ENCODE measurements around the gene ADGRL3.
"Not testable (repeated sequence)": the region's sequence is repeated elsewhere in the genome, so short reads cannot be mapped to it uniquely, and the experiment has no call there.

The ADGRL3 gene

GRCh38 chr4:61723492-61723891 lies 523.4 kb downstream of the ADGRL3 start:
- H3K27me3 ChIP-seq (ENCODE audit: control insufficient read depth, insufficient read depth, low read length) = no peaks in the 10 kb centered on the region
- no peaks in the 10 kb centered on the region for H3K9me3 ChIP-seq (ENCODE audit: control insufficient read depth, low read length)
- no peaks in the 10 kb centered on the region for H3K36me3 ChIP-seq (ENCODE audit: control insufficient read depth, insufficient read depth, low read length)
- no peak overlapping the region for H3K4me3 ChIP-seq (ENCODE audit: low read length)
- H3K9ac ChIP-seq (ENCODE audit: low read length) = no peak overlapping the region
- H3K4me1 ChIP-seq (ENCODE audit: control insufficient read depth, insufficient read depth, low read length) = no peaks in the 10 kb centered on the region

- Histone ChIP-seq H3K36me3 (ENCODE audit: control insufficient read depth, insufficient read depth, low read length) (no peaks in the 10 kb centered on the region), H3K9me3 (ENCODE audit: control insufficient read depth, low read length) (no peaks in the 10 kb centered on the region)
Measured at GRCh38 chr4:61727286-61727685, 527.2 kb downstream of the ADGRL3 start.

GRCh38 chr4:61734409-61734808 lies 534.3 kb downstream of the ADGRL3 start:
- no peaks in the 10 kb centered on the region for H3K27me3 ChIP-seq (ENCODE audit: control insufficient read depth, insufficient read depth, low read length)
- H3K36me3 ChIP-seq (ENCODE audit: control insufficient read depth, insufficient read depth, low read length) = no peaks in the 10 kb centered on the region
- H3K4me1 ChIP-seq (ENCODE audit: control insufficient read depth, insufficient read depth, low read length) = no peaks in the 10 kb centered on the region
- no peaks in the 10 kb centered on the region for H3K9me3 ChIP-seq (ENCODE audit: control insufficient read depth, low read length)
- H3K9ac ChIP-seq (ENCODE audit: low read length) = no peak overlapping the region
- H3K4me3 ChIP-seq (ENCODE audit: low read length) = no peak overlapping the region

More at GRCh38 chr4:61727286-61727685, 527.2 kb downstream of the ADGRL3 start:
- Histone ChIP-seq H3K4me1 (ENCODE audit: control insufficient read depth, insufficient read depth, low read length) (no peaks in the 10 kb centered on the region), H3K9ac (ENCODE audit: low read length) (no peak overlapping the region), H3K27me3 (ENCODE audit: control insufficient read depth, insufficient read depth, low read length) (no peaks in the 10 kb centered on the region), H3K4me3 (ENCODE audit: low read length) (no peak overlapping the region)

- Histone ChIP-seq H3K4me3 (ENCODE audit: low read length) (no peak overlapping the region), H3K27me3 (ENCODE audit: control insufficient read depth, insufficient read depth, low read length) (no peaks in the 10 kb centered on the region), H3K36me3 (ENCODE audit: control insufficient read depth, insufficient read depth, low read length) (no peaks in the 10 kb centered on the region), H3K9ac (ENCODE audit: low read length) (no peak overlapping the region), H3K4me1 (ENCODE audit: control insufficient read depth, insufficient read depth, low read length) (no peaks in the 10 kb centered on the region), H3K9me3 (ENCODE audit: control insufficient read depth, low read length) (no peaks in the 10 kb centered on the region)
Measured at GRCh38 chr4:61739887-61740286, 539.8 kb downstream of the ADGRL3 start.

- H3K9me3 ChIP-seq (ENCODE audit: control insufficient read depth, low read length) = no peaks in the 10 kb centered on the region
- no peaks in the 10 kb centered on the region for H3K4me1 ChIP-seq (ENCODE audit: control insufficient read depth, insufficient read depth, low read length)
- H3K36me3 ChIP-seq (ENCODE audit: control insufficient read depth, insufficient read depth, low read length) = no peaks in the 10 kb centered on the region
- H3K4me3 ChIP-seq (ENCODE audit: low read length) = no peak overlapping the region
- H3K27me3 ChIP-seq (ENCODE audit: control insufficient read depth, insufficient read depth, low read length) = no peaks in the 10 kb centered on the region
- H3K9ac ChIP-seq (ENCODE audit: low read length) = no peak overlapping the region
Measured at GRCh38 chr4:61740886-61741285, 540.8 kb downstream of the ADGRL3 start.

- no peak overlapping the region for H3K4me3 ChIP-seq (ENCODE audit: low read length)
- no peaks in the 10 kb centered on the region for H3K36me3 ChIP-seq (ENCODE audit: control insufficient read depth, insufficient read depth, low read length)
- H3K9me3 ChIP-seq (ENCODE audit: control insufficient read depth, low read length) = no peaks in the 10 kb centered on the region
- H3K27me3 ChIP-seq (ENCODE audit: control insufficient read depth, insufficient read depth, low read length) = no peaks in the 10 kb centered on the region
- H3K9ac ChIP-seq (ENCODE audit: low read length) = no peak overlapping the region
- no peaks in the 10 kb centered on the region for H3K4me1 ChIP-seq (ENCODE audit: control insufficient read depth, insufficient read depth, low read length)
Measured at GRCh38 chr4:61741327-61742096, 541.4 kb downstream of the ADGRL3 start.

GRCh38 chr4:61750810-61751209 lies 550.7 kb downstream of the ADGRL3 start:
- no peak overlapping the region for H3K4me3 ChIP-seq (ENCODE audit: low read length)

GRCh38 chr4:61752617-61753016 lies 552.5 kb downstream of the ADGRL3 start:
- Histone ChIP-seq H3K9me3 (ENCODE audit: control insufficient read depth, low read length) (no peaks in the 10 kb centered on the region), H3K9ac (ENCODE audit: low read length) (no peak overlapping the region), H3K36me3 (ENCODE audit: control insufficient read depth, insufficient read depth, low read length) (no peaks in the 10 kb centered on the region), H3K4me1 (ENCODE audit: control insufficient read depth, insufficient read depth, low read length) (no peaks in the 10 kb centered on the region), H3K4me3 (ENCODE audit: low read length) (no peak overlapping the region), H3K27me3 (ENCODE audit: control insufficient read depth, insufficient read depth, low read length) (no peaks in the 10 kb centered on the region)

More at GRCh38 chr4:61750810-61751209, 550.7 kb downstream of the ADGRL3 start:
- Histone ChIP-seq H3K36me3 (ENCODE audit: control insufficient read depth, insufficient read depth, low read length) (no peaks in the 10 kb centered on the region), H3K9ac (ENCODE audit: low read length) (no peak overlapping the region), H3K9me3 (ENCODE audit: control insufficient read depth, low read length) (no peaks in the 10 kb centered on the region), H3K27me3 (ENCODE audit: control insufficient read depth, insufficient read depth, low read length) (no peaks in the 10 kb centered on the region), H3K4me1 (ENCODE audit: control insufficient read depth, insufficient read depth, low read length) (no peaks in the 10 kb centered on the region)

- Histone ChIP-seq H3K9me3 (ENCODE audit: control insufficient read depth, low read length) (no peaks in the 10 kb centered on the region), H3K4me3 (ENCODE audit: low read length) (no peak overlapping the region), H3K27me3 (ENCODE audit: control insufficient read depth, insufficient read depth, low read length) (no peaks in the 10 kb centered on the region), H3K36me3 (ENCODE audit: control insufficient read depth, insufficient read depth, low read length) (no peaks in the 10 kb centered on the region), H3K9ac (ENCODE audit: low read length) (no peak overlapping the region), H3K4me1 (ENCODE audit: control insufficient read depth, insufficient read depth, low read length) (no peaks in the 10 kb centered on the region)
Measured at GRCh38 chr4:61753739-61754138, 553.6 kb downstream of the ADGRL3 start.

GRCh38 chr4:61756937-61757336 lies 556.8 kb downstream of the ADGRL3 start:
- H3K27me3 ChIP-seq (ENCODE audit: control insufficient read depth, insufficient read depth, low read length); H3K4me1 ChIP-seq (ENCODE audit: control insufficient read depth, insufficient read depth, low read length); H3K9me3 ChIP-seq (ENCODE audit: control insufficient read depth, low read length); H3K9ac ChIP-seq (ENCODE audit: low read length); H3K36me3 ChIP-seq (ENCODE audit: control insufficient read depth, insufficient read depth, low read length); H3K4me3 ChIP-seq (ENCODE audit: low read length): not testable (repeated sequence)

- H3K36me3 ChIP-seq (ENCODE audit: control insufficient read depth, insufficient read depth, low read length); H3K4me3 ChIP-seq (ENCODE audit: low read length); H3K4me1 ChIP-seq (ENCODE audit: control insufficient read depth, insufficient read depth, low read length); H3K9ac ChIP-seq (ENCODE audit: low read length); H3K9me3 ChIP-seq (ENCODE audit: control insufficient read depth, low read length); H3K27me3 ChIP-seq (ENCODE audit: control insufficient read depth, insufficient read depth, low read length): not testable (repeated sequence)
Measured at GRCh38 chr4:61757983-61758382, 557.9 kb downstream of the ADGRL3 start.

GRCh38 chr4:61758596-61758995 lies 558.5 kb downstream of the ADGRL3 start:
- H3K4me3 ChIP-seq (ENCODE audit: low read length); H3K9me3 ChIP-seq (ENCODE audit: control insufficient read depth, low read length); H3K9ac ChIP-seq (ENCODE audit: low read length); H3K27me3 ChIP-seq (ENCODE audit: control insufficient read depth, insufficient read depth, low read length); H3K4me1 ChIP-seq (ENCODE audit: control insufficient read depth, insufficient read depth, low read length); H3K36me3 ChIP-seq (ENCODE audit: control insufficient read depth, insufficient read depth, low read length): not testable (repeated sequence)

- not testable (repeated sequence) for H3K4me1 ChIP-seq (ENCODE audit: control insufficient read depth, insufficient read depth, low read length); H3K9ac ChIP-seq (ENCODE audit: low read length); H3K36me3 ChIP-seq (ENCODE audit: control insufficient read depth, insufficient read depth, low read length); H3K9me3 ChIP-seq (ENCODE audit: control insufficient read depth, low read length); H3K27me3 ChIP-seq (ENCODE audit: control insufficient read depth, insufficient read depth, low read length); H3K4me3 ChIP-seq (ENCODE audit: low read length)
Measured at GRCh38 chr4:61759245-61759644, 559.1 kb downstream of the ADGRL3 start.

All from mucosa of stomach (tissue), 1 donor.